ENCODE measurements around the gene ZNF76. TPM values are rescaled to one million over a fixed set of nuclear protein-coding genes. Genes with fewer than 3 reads are reported as not detected.

Gene ZNF76
- total and polyA plus RNA-seq, 9 of the 15 experiments (the other 6 are each of a cell fraction or from before 2014, with no cell fraction given), result 1.2 to 17.8 (median 10.7) TPM

DNA sequence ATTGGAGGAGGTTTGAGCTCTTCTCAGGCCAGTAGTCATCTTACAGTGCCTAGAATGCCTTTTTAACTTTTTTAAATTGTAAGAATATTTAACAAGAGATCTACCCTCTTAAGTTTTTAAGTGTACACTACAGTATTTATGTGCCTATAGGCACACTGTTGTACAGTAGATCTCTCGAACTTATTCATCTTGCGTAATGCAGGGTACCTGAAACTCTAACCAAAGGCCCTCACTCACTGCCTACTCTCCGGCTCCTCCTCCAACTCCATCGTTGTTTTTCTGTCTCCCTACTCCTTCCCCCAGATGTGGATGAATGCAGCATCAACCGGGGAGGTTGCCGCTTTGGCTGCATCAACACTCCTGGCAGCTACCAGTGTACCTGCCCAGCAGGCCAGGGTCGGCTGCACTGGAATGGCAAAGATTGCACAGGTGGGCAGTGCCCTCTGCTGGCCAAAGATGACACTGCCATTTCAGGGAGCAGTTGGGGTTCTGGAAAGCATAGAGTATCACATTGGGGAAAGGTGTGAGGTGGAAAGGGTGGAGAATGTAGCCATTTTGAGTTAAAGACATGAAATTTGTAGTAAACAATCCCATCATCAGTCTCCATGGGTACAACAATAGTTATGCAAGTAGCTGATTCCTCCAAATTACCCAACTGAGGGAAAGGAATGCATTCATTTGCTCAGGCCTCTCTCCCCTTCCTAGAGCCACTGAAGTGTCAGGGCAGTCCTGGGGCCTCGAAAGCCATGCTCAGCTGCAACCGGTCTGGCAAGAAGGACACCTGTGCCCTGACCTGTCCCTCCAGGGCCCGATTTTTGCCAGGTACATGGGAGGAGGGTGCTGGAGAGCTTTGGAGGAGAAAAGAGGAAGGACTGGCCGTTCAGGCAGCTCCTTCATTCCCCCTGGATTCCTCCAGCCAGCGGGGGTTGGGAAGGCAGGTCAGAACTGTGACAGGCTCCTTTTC is 18.4 kb upstream of the ZNF76 start (continued):
- TF ChIP-seq PCBP2 (IDR thresholded peaks at IDR 0.05; ENCODE audit: low read depth, low read length, poor library complexity, severe bottlenecking) (no peak), BHLHE40 (IDR thresholded peaks at IDR 0.05; ENCODE audit: low read length) (no peak), ZBTB8A (IDR thresholded peaks at IDR 0.05; ENCODE audit: partially characterized antibody) (no peak), MTF1 (CRISPR knock-in tag; IDR thresholded peaks at IDR 0.05; ENCODE audit: borderline replicate concordance) (no peak), CTBP1 (IDR thresholded peaks at IDR 0.05; ENCODE audit: borderline replicate concordance) (peak; percentile 51; the same call in 1 of the 2 replicates), EGR1 (conservative IDR thresholded peaks at IDR 0.05) (no peak), HNRNPH1 (optimal IDR thresholded peaks at IDR 0.05; ENCODE audit: low read depth, low read length) (no peak), PYGO2 (tag; IDR thresholded peaks at IDR 0.05) (no peak), CHD2 (IDR thresholded peaks at IDR 0.05; ENCODE audit: low read depth, low read length) (no peak), FOXJ3 (CRISPR knock-in tag; IDR thresholded peaks at IDR 0.05) (no peak), MCM2 (IDR thresholded peaks at IDR 0.05; ENCODE audit: low read depth) (no peak), YBX1 (IDR thresholded peaks at IDR 0.05) (no peak), CBFB (CRISPR knock-in tag; IDR thresholded peaks at IDR 0.05) (no peak), RBM22 (IDR thresholded peaks at IDR 0.05; ENCODE audit: low read depth, low read length, poor library complexity, severe bottlenecking) (no peak), MTA1 (IDR thresholded peaks at IDR 0.05; ENCODE audit: borderline replicate concordance) (no peak), SRSF1 (IDR thresholded peaks at IDR 0.05; ENCODE audit: low read depth, low read length) (no peak)
- TF ChIP-seq, protein P1, sequence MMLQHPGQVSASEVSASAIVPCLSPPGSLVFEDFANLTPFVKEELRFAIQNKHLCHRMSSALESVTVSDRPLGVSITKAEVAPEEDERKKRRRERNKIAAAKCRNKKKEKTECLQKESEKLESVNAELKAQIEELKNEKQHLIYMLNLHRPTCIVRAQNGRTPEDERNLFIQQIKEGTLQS (IDR thresholded peaks at IDR 0.05), result no peak
- TF ChIP-seq, protein P1 (CRISPR knock-in tag; conservative IDR thresholded peaks at IDR 0.05), result 0 out of 2 replicates have a peak, but pooled peaks have one; percentile 33
- TF ChIP-seq, protein P2, sequence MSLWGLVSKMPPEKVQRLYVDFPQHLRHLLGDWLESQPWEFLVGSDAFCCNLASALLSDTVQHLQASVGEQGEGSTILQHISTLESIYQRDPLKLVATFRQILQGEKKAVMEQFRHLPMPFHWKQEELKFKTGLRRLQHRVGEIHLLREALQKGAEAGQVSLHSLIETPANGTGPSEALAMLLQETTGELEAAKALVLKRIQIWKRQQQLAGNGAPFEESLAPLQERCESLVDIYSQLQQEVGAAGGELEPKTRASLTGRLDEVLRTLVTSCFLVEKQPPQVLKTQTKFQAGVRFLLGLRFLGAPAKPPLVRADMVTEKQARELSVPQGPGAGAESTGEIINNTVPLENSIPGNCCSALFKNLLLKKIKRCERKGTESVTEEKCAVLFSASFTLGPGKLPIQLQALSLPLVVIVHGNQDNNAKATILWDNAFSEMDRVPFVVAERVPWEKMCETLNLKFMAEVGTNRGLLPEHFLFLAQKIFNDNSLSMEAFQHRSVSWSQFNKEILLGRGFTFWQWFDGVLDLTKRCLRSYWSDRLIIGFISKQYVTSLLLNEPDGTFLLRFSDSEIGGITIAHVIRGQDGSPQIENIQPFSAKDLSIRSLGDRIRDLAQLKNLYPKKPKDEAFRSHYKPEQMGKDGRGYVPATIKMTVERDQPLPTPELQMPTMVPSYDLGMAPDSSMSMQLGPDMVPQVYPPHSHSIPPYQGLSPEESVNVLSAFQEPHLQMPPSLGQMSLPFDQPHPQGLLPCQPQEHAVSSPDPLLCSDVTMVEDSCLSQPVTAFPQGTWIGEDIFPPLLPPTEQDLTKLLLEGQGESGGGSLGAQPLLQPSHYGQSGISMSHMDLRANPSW (CRISPR knock-in tag; IDR thresholded peaks at IDR 0.05), result no peak
- TF ChIP-seq, protein P3, sequence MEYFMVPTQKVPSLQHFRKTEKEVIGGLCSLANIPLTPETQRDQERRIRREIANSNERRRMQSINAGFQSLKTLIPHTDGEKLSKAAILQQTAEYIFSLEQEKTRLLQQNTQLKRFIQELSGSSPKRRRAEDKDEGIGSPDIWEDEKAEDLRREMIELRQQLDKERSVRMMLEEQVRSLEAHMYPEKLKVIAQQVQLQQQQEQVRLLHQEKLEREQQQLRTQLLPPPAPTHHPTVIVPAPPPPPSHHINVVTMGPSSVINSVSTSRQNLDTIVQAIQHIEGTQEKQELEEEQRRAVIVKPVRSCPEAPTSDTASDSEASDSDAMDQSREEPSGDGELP (CRISPR knock-in tag; IDR thresholded peaks at IDR 0.05; ENCODE audit: borderline replicate concordance), result peak; percentile 48; the same call in 1 of the 2 replicates
- TF ChIP-seq, protein P4, sequence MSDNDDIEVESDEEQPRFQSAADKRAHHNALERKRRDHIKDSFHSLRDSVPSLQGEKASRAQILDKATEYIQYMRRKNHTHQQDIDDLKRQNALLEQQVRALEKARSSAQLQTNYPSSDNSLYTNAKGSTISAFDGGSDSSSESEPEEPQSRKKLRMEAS (CRISPR knock-in tag; IDR thresholded peaks at IDR 0.05), result no peak
- TF ChIP-seq, protein P5, sequence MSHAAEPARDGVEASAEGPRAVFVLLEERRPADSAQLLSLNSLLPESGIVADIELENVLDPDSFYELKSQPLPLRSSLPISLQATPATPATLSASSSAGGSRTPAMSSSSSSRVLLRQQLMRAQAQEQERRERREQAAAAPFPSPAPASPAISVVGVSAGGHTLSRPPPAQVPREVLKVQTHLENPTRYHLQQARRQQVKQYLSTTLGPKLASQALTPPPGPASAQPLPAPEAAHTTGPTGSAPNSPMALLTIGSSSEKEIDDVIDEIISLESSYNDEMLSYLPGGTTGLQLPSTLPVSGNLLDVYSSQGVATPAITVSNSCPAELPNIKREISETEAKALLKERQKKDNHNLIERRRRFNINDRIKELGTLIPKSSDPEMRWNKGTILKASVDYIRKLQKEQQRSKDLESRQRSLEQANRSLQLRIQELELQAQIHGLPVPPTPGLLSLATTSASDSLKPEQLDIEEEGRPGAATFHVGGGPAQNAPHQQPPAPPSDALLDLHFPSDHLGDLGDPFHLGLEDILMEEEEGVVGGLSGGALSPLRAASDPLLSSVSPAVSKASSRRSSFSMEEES (CRISPR knock-in tag; IDR thresholded peaks at IDR 0.05), result no peak

All from K562 (cell line).